Astrocyte of the spinal cord (primary cell): ENCODE measurements around the gene PAPPA.

ENCODE experiments used
- DNase-seq: peaks from one replicate; pipeline ENCODE4 v3.0.0; 2011; ENCODE audit warnings: low read depth, low spot score
- H3K4me3 ChIP-seq: 2 replicates; pipeline ENCODE4 v1.5.1; 2011; ENCODE audit warnings: low read depth, mild to moderate bottlenecking, low read length, moderate library complexity
- CTCF ChIP-seq: IDR thresholded peaks from 2 replicates; pipeline ENCODE4 v1.5.1; 2012; ENCODE audit warnings: low read depth, mild to moderate bottlenecking, low read length, inconsistent platforms
- in situ Hi-C: cut with HindIII; loops from 2 replicates; pipeline ENCODE4 v1.10.0; 2017; ENCODE audit warnings: low sequenced_read_pairs

The PAPPA gene

GRCh38 chr9:116405321-116405720, 251.7 kb downstream of the PAPPA start:
- in situ Hi-C loops: no loop called here
- TF ChIP-seq CTCF: no peak
- H3K4me3 ChIP-seq: no peak overlapping the region
- no peak for DNase-seq

- TF ChIP-seq CTCF: no peak
- in situ Hi-C loops: no loop called here
- no peak overlapping the region for H3K4me3 ChIP-seq
- no peak for DNase-seq
These were observed 252.9 kb downstream of the PAPPA start for GRCh38 chr9:116406469-116406868.

GRCh38 chr9:116409129-116409528, 255.5 kb downstream of the PAPPA start:
- TF ChIP-seq CTCF: no peak
- in situ Hi-C loops: no loop called here
- no peak for DNase-seq
- H3K4me3 ChIP-seq: no peak overlapping the region

- no peak for DNase-seq
- no peak for TF ChIP-seq CTCF
- H3K4me3 ChIP-seq: no peak overlapping the region
- in situ Hi-C loops: no loop called here
These were observed 256.0 kb downstream of the PAPPA start for GRCh38 chr9:116409638-116410037.

- DNase-seq: no peak
These were observed 257.9 kb downstream of the PAPPA start for GRCh38 chr9:116411506-116411905.

GRCh38 chr9:116414374-116414773, 260.8 kb downstream of the PAPPA start:
- no peak for DNase-seq
- no peak for TF ChIP-seq CTCF
- in situ Hi-C loops: no loop called here
- no peak overlapping the region for H3K4me3 ChIP-seq

More at GRCh38 chr9:116411506-116411905, 257.9 kb downstream of the PAPPA start:
- TF ChIP-seq CTCF: no peak
- in situ Hi-C loops: no loop called here
- H3K4me3 ChIP-seq: no peak overlapping the region

- in situ Hi-C loops: no loop called here
- TF ChIP-seq CTCF: no peak
- no peak overlapping the region for H3K4me3 ChIP-seq
- no peak for DNase-seq
These were observed 262.8 kb downstream of the PAPPA start for GRCh38 chr9:116416421-116416820.
